Stimulated activated CD4-positive, alpha-beta T cell treated with anti-CD3 and anti-CD28 coated beads, Interleukin-2, amount 100 ng/mL, for 48 hours (primary cell): ENCODE data around the gene TCF4.

Experiments used
- DNase-seq, 2 donors: peaks; one replicate each; pipeline ENCODE4 v3.0.0-alpha.2; 2020

Gene TCF4

GRCh38 chr18:55374741-55375140 is 213.3 kb downstream of the TCF4 start:
- no peak for DNase-seq

GRCh38 chr18:55372209-55372608 is 215.8 kb downstream of the TCF4 start:
- no peak for DNase-seq

- DNase-seq: no peak
Observed at GRCh38 chr18:55370936-55371335, 217.1 kb downstream of the TCF4 start.

GRCh38 chr18:55369346-55369745 is 218.6 kb downstream of the TCF4 start:
- DNase-seq: no peak

GRCh38 chr18:55365342-55365741 is 222.7 kb downstream of the TCF4 start:
- no peak for DNase-seq

GRCh38 chr18:55362303-55362702 is 225.7 kb downstream of the TCF4 start:
- DNase-seq: no peak

GRCh38 chr18:55361492-55362250 is 226.3 kb downstream of the TCF4 start:
- no peak for DNase-seq

GRCh38 chr18:55360061-55360460 is 227.9 kb downstream of the TCF4 start:
- no peak for DNase-seq

GRCh38 chr18:55356815-55357214 is 231.2 kb downstream of the TCF4 start:
- DNase-seq: no peak

GRCh38 chr18:55355223-55355622 is 232.8 kb downstream of the TCF4 start:
- no peak for DNase-seq

- no peak for DNase-seq
Observed at GRCh38 chr18:55354795-55355194, 233.2 kb downstream of the TCF4 start.

- DNase-seq: no peak
Observed at GRCh38 chr18:55353806-55354205, 234.2 kb downstream of the TCF4 start.

GRCh38 chr18:55353391-55353790 is 234.6 kb downstream of the TCF4 start:
- no peak for DNase-seq

GRCh38 chr18:55351980-55352714 is 235.8 kb downstream of the TCF4 start:
- no peak for DNase-seq

GRCh38 chr18:55351241-55351691 is 236.7 kb downstream of the TCF4 start:
- DNase-seq: no peak

- DNase-seq: no peak
Observed at GRCh38 chr18:55349685-55350084, 238.3 kb downstream of the TCF4 start.

GRCh38 chr18:55346961-55347740 is 240.8 kb downstream of the TCF4 start:
- no peak for DNase-seq

- DNase-seq: no peak
Observed at GRCh38 chr18:55346387-55346786, 241.6 kb downstream of the TCF4 start.

- no peak for DNase-seq
Observed at GRCh38 chr18:55345103-55345950, 242.7 kb downstream of the TCF4 start.

GRCh38 chr18:55343396-55344073 is 244.5 kb downstream of the TCF4 start:
- no peak for DNase-seq

- DNase-seq: no peak
Observed at GRCh38 chr18:55340998-55341397, 247.0 kb downstream of the TCF4 start.

- no peak for DNase-seq
Observed at GRCh38 chr18:55339990-55340389, 248.0 kb downstream of the TCF4 start.
